Vagina (tissue), 2 donors: ENCODE measurements around the gene FRMD3.

ENCODE experiments used
- CTCF ChIP-seq, 3 experiments: fragments of 450-650 bp in 2 of 3; fragments of 200-600 bp in 1 of 3; sonication (generic) in 1 of 3; IDR thresholded peaks; one replicate each; pipeline ENCODE4 v1.5.1; 2017 to 2019; ENCODE audit warnings: antibody characterized with exemption in 3 of 3, mild to moderate bottlenecking in 2 of 3, moderate library complexity in 2 of 3
- POLR2A ChIP-seq, 2 donors: fragments of 450-650 bp; IDR thresholded peaks; one replicate each; pipeline ENCODE4 v1.6.1; 2017; ENCODE audit warnings: antibody characterized with exemption in 2 of 2, mild to moderate bottlenecking in 2 of 2, moderate library complexity in 2 of 2

DNA sequence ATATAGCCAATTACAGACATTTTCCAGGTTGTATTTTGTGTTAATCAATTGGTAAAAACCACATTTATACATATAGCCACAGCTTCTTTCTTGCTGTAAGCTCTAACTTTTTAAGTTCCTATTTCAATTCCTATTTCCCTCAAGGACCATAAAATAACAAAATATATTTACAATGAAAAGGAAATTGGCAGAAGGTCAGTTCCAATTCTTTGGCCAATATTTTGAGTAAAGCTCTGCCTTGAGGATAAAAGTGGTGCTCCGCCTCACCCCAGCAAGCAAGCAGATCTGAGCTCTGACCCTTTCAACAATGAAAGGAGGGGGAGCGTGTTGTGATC is 271.9 kb downstream of the FRMD3 start:
- TF ChIP-seq POLR2A (IDR thresholded peaks at IDR 0.05) = no peak
- TF ChIP-seq CTCF (IDR thresholded peaks at IDR 0.05) = no peak
